Choroid plexus epithelial cell (primary cell): ENCODE measurements around the gene MIDN.

Source experiments
- DNase-seq: peaks from one replicate; pipeline ENCODE4 v3.0.0-alpha.2; 2010; ENCODE audit warnings: low read depth
- H3K4me3 ChIP-seq: 2 replicates; pipeline ENCODE4 v1.5.1; 2011; ENCODE audit warnings: low read depth, mild to moderate bottlenecking, control low read depth, low read length, moderate library complexity
- TF ChIP-seq, protein P1 (sequence below): conservative IDR thresholded peaks from 2 replicates; pipeline ENCODE4 v1.5.1; 2011; ENCODE audit warnings: low read depth, mild to moderate bottlenecking, control low read depth, inconsistent platforms, low read length, moderate library complexity

Gene MIDN

GRCh38 chr19:1254530-1255185 lies 6.3 kb downstream of the MIDN start:
- TF ChIP-seq, protein P1, sequence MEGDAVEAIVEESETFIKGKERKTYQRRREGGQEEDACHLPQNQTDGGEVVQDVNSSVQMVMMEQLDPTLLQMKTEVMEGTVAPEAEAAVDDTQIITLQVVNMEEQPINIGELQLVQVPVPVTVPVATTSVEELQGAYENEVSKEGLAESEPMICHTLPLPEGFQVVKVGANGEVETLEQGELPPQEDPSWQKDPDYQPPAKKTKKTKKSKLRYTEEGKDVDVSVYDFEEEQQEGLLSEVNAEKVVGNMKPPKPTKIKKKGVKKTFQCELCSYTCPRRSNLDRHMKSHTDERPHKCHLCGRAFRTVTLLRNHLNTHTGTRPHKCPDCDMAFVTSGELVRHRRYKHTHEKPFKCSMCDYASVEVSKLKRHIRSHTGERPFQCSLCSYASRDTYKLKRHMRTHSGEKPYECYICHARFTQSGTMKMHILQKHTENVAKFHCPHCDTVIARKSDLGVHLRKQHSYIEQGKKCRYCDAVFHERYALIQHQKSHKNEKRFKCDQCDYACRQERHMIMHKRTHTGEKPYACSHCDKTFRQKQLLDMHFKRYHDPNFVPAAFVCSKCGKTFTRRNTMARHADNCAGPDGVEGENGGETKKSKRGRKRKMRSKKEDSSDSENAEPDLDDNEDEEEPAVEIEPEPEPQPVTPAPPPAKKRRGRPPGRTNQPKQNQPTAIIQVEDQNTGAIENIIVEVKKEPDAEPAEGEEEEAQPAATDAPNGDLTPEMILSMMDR = no peak
- no peak for DNase-seq
- no peak overlapping the region for H3K4me3 ChIP-seq

DNA sequence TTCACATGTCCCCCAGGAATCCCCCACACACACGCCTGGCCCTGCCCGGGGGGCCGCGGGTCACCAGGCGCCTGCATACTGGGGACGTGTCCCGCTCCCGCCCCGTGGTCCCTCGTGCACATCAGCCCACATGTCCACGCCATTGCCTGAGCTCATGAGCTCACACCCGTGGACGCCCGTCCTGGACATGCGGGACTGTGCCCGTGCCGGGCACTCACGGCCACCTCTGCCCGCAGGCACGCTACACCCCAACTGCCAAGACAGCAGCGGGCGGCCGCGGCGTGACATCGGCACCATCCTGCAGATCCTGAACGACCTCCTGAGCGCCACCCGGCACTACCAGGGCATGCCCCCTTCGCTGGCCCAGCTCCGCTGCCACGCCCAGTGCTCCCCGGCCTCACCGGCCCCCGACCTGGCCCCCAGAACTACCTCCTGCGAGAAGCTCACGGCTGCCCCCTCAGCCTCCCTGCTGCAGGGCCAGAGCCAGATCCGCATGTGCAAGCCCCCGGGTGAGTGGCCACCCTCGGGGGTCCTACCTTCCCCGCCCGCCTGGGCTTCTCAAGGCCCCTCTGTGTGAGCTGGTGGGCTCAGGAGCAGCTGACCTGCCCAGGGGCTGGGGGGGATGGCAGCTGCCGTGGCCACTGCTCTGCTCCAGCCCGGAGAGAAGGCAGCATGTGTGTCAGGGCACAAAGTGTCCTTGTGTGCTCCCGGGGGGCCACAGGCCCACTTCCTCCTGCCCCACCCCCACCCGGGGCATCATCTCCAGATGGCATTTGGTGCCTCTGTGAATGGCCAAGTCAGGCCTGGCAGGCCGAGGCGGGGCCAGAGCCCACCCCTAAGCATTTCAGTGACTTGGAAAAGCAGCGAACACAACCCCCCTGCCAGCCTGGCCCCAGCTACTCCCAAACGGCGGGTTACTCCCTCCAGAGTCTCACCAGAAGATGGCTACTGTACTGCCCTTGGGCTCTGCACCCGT lies 7.1 kb downstream of the MIDN start:
- DNase-seq = no peak
- no peak overlapping the region for H3K4me3 ChIP-seq
- TF ChIP-seq, protein P1 = no peak

GRCh38 chr19:1256646-1257474 lies 8.5 kb downstream of the MIDN start:
- no peak for DNase-seq
- TF ChIP-seq, protein P1 = no peak
- no peak overlapping the region for H3K4me3 ChIP-seq

DNA sequence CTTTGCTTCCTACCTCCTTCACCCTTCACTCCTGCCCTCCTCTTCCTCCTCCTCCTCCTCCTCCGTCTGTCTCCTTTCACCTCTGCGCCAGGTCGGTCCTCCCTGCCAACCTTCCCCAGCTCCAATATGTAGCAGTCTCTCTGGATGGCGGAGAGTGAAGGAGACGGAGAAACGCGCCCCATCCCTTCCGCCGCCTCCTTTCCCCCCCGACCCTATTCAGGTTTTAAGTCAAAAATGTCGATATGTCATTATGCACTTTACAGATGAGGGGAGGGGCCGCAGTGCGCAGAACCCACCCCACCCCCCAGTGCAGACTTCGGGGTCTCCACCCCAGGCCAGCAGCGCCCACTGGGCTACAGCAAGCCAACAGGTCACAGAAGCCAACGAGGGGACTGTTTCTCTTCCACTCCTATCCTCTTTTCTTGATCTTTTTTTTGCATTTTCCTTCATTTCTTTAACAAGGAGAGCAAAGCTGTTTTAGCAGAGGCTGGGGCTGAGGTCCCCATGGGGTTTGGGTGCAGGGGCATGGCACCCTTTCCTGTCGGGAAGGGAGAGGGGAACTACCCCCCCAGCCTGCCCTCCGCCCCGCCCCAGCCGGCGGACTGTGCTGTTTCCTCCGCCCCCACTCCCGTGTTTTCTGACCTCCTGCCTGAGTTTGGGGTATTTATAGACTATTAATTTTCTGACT lies 9.2 kb downstream of the MIDN start:
- H3K4me3 ChIP-seq = no peak overlapping the region
- TF ChIP-seq, protein P1 = no peak
- DNase-seq = no peak

GRCh38 chr19:1258163-1258492 lies 9.7 kb downstream of the MIDN start:
- no peak overlapping the region for H3K4me3 ChIP-seq
- no peak for DNase-seq
- TF ChIP-seq, protein P1 = no peak

DNA sequence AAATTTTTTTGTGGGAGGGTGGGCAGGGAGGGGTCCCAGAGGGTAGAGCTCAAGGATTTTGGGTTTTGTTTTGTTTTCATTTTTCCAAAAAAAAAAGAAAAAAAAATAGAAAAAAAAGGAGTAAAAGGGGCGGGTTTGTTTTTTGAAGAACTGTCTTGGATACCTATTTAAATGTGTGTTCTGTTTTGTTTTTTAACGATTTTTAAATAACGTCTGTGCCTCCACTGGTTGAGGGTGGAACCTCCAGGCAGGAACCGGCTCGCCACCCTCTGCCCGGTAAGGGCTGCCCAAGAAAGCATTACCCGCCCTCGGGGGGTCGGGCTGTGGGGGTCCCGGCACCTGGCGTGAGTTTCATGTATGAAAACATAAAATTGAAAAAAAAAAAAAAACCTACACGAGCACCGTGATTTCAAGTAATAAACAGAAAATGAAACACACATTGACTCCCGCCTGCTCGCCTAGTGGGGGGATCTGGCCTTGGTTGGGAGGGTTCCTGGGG lies 10.4 kb downstream of the MIDN start:
- TF ChIP-seq, protein P1 = no peak
- no peak for DNase-seq
- no peak overlapping the region for H3K4me3 ChIP-seq
